LNCaP clone FGC (cell line): ENCODE results near the gene NKX2-3.
A peak's percentile ranks its signal among the peaks of the same experiment; 100 is the strongest.

Source experiments
- DNase-seq: peaks from one replicate; pipeline ENCODE4 v3.0.0-alpha.2; 2011; ENCODE audit warnings: low read depth
- H3K4me3 ChIP-seq: 2 replicates; pipeline ENCODE4 v1.5.1; 2011; ENCODE audit warnings: mild to moderate bottlenecking, low read depth, low read length, control low read depth
- CTCF ChIP-seq: IDR thresholded peaks from 2 replicates; pipeline ENCODE4 v1.5.1; 2012; ENCODE audit warnings: mild to moderate bottlenecking; ENCODE audit not compliant: control insufficient read depth, insufficient read depth; ENCODE audit errors: extremely low read depth

NKX2-3 gene

DNA sequence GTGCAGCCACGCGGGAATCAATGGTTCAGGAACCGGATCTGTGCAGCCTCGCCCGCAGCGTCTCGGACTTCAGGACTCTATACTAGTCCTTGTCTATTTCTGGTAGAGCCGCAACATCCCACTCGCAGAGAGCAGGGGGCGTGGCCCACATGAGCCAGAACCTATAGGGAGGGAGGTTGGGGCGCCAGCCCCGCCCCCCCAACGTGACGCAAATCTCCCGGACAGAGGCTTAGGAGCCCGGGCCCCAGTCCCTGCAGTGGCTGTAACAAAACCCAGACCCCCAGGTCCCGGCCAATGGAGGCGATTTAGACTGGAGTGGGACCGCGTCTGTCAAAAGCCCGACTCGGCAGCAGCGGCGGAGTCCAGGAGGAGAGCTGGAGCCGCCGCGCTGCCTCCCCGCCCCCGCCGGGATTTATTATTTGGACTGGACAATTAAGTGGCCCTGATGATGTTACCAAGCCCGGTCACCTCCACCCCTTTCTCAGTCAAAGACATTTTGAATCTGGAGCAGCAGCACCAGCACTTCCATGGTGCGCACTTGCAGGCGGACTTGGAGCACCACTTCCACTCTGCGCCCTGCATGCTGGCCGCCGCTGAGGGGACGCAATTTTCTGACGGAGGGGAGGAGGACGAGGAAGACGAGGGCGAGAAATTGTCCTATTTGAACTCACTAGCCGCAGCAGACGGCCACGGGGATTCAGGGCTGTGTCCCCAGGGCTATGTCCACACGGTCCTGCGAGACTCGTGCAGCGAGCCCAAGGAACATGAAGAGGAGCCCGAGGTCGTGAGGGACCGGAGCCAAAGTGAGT lies at the start of gene NKX2-3:
TSS of gene NKX2-3 (plus strand) at position 256 of the 809 bp plus-strand sequence. CDS start at position 446, 190 bp downstream.
- no peak for DNase-seq
- no peak within 1 kb of the TSS for H3K4me3 ChIP-seq
- TF ChIP-seq CTCF, result no peak

DNA sequence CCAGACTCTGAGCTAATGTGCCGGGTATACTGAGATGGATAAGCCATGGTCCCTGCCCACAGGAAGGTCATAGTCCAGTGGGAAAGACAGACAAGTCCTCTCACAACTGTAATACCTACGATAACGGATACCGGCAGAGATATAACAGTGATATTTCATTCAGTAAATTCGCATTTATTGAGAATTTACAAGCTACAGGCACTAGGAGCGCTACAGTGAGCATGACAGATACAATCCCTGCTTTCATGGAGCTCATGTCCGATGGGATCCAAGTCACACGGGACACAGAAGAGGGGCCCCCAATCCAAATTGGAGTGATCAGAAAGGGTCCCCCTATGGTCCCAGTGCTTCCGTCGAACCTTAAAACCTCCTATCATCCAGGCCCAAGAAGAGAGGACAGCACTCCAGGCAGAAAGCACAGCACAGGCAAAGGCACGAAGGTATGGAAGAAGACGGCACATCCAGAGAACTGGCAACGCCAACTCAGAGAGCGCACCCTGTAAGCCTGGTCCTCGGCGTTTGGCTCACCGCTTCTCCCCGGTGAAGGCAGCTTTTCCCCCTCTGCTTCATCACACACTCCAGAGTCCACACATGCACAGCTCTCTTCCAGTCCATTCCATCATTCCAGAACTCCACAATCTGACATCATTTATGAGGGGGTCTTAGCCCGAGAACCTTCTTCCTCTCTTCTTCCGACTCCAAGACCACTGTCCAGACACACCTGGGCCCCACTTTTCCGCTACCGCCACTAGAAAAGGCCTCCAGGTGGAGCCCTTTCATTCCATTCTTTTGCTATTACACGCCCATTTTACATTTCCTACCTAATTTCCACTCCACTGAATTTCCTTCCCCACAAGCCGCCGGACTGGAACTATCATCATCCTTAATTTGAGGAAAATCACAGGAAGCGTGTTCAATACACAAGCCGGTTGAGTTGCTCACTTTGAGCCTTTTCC lies 47.8 kb upstream of the NKX2-3 start:
- no peak for DNase-seq
- TF ChIP-seq CTCF, result peak; percentile 52
- H3K4me3 ChIP-seq, result no peak overlapping the region

GRCh38 chr10:99487125-99487807 lies 45.5 kb upstream of the NKX2-3 start:
- DNase-seq, result no peak
- H3K4me3 ChIP-seq, result no peak overlapping the region
- no peak for TF ChIP-seq CTCF

DNA sequence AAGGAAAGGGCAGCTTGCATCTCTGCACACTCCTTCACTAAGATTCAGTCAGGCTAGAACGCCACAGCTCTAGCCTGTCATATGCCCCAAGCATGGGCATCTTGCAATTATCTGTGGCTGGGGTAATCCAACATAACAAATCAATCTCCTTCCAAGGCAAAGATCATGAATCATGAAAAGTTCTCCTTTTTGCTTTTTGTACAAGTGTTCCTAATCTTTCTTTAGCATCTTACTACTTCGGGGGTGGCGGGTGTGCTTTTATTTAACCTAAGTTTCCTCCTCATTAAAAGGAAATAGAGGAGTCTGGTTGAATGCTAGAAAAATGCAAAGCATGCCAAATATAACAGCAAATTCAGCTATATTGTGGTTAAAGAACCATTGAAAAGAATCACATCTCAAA lies 43.5 kb upstream of the NKX2-3 start:
- H3K4me3 ChIP-seq, result no peak overlapping the region
- no peak for DNase-seq
- no peak for TF ChIP-seq CTCF

DNA sequence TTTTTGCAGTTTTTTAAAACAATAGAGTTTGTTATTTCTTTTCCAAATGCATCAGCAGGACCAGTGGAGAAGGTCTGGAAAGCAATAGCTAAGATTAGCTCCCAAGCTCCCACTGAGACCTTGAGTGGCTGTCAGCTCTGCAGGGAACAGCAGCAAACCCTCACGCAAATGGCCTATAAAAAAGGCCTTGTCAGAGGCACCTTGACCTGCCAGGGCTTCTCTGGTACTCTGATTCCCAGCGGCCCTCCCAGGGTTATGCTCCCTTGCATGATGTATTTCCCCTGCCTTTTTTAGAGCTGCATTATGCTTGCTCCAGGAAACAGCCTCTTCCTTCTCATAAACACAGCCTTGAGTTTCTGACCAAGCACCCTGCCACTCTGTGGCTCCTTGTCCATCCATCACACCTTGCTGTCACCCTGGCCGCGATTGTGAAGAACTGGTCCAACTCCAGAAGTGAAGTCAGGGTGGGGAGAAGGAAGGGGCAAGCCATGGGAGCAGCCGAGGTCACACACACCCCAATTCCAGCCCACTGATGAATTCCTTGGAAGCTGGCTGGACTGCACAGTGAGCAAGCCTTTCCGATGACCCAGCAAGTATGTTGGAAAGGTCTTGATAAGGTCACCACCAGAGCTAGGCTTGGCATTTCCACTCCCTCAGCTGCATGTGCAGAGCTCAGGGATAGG lies 35.3 kb upstream of the NKX2-3 start:
- no peak overlapping the region for H3K4me3 ChIP-seq
- no peak for DNase-seq
- TF ChIP-seq CTCF, result no peak

GRCh38 chr10:99506416-99506815 lies 26.3 kb upstream of the NKX2-3 start:
- DNase-seq, result no peak
- no peak overlapping the region for H3K4me3 ChIP-seq
- no peak for TF ChIP-seq CTCF
